GM21528 (cell line): ENCODE results near the gene MYLIP.

Experiments
- ATAC-seq: cut with Tn5 transposase; IDR thresholded peaks from one replicate; pipeline ENCODE4 v1.9.1; 2021; ENCODE audit warnings: mild to moderate bottlenecking, moderate library complexity; ENCODE audit not compliant: unreplicated experiment, low FRiP score

The MYLIP gene

GRCh38 chr6:16128759-16129622 is at the start of gene MYLIP:
MYLIP (plus strand) TSS chr6:16129086; CDS start chr6:16129323, 237 bp downstream.
- peak; percentile 76 for ATAC-seq

GRCh38 chr6:16079354-16079753 is 49.5 kb upstream of the MYLIP start:
- no peak for ATAC-seq

- no peak for ATAC-seq
These were observed 48.7 kb upstream of the MYLIP start for GRCh38 chr6:16080204-16080603.

GRCh38 chr6:16081326-16081725 is 47.6 kb upstream of the MYLIP start:
- no peak for ATAC-seq

GRCh38 chr6:16082361-16082760 is 46.5 kb upstream of the MYLIP start:
- no peak for ATAC-seq

- ATAC-seq: no peak
These were observed 41.9 kb upstream of the MYLIP start for GRCh38 chr6:16086965-16087364.

- no peak for ATAC-seq
These were observed 41.5 kb upstream of the MYLIP start for GRCh38 chr6:16087386-16087785.

- no peak for ATAC-seq
These were observed 40.5 kb upstream of the MYLIP start for GRCh38 chr6:16088409-16088808.

- ATAC-seq: no peak
These were observed 39.4 kb upstream of the MYLIP start for GRCh38 chr6:16089232-16090062.

GRCh38 chr6:16090452-16090851 is 38.4 kb upstream of the MYLIP start:
- ATAC-seq: no peak

GRCh38 chr6:16090920-16091319 is 38.0 kb upstream of the MYLIP start:
- ATAC-seq: no peak

GRCh38 chr6:16092140-16092539 is 36.7 kb upstream of the MYLIP start:
- ATAC-seq: no peak

GRCh38 chr6:16092990-16093389 is 35.9 kb upstream of the MYLIP start:
- ATAC-seq: no peak

- no peak for ATAC-seq
These were observed 33.7 kb upstream of the MYLIP start for GRCh38 chr6:16095180-16095579.

GRCh38 chr6:16097382-16098171 is 31.3 kb upstream of the MYLIP start:
- ATAC-seq: no peak

GRCh38 chr6:16098211-16098610 is 30.7 kb upstream of the MYLIP start:
- ATAC-seq: no peak

- no peak for ATAC-seq
These were observed 26.7 kb upstream of the MYLIP start for GRCh38 chr6:16102208-16102607.

- no peak for ATAC-seq
These were observed 25.2 kb upstream of the MYLIP start for GRCh38 chr6:16103722-16104121.

GRCh38 chr6:16104624-16105433 is 24.1 kb upstream of the MYLIP start:
- ATAC-seq: no peak

- no peak for ATAC-seq
These were observed 23.0 kb upstream of the MYLIP start for GRCh38 chr6:16105854-16106253.
